ENCODE measurements around the gene CXorf66.

DNA sequence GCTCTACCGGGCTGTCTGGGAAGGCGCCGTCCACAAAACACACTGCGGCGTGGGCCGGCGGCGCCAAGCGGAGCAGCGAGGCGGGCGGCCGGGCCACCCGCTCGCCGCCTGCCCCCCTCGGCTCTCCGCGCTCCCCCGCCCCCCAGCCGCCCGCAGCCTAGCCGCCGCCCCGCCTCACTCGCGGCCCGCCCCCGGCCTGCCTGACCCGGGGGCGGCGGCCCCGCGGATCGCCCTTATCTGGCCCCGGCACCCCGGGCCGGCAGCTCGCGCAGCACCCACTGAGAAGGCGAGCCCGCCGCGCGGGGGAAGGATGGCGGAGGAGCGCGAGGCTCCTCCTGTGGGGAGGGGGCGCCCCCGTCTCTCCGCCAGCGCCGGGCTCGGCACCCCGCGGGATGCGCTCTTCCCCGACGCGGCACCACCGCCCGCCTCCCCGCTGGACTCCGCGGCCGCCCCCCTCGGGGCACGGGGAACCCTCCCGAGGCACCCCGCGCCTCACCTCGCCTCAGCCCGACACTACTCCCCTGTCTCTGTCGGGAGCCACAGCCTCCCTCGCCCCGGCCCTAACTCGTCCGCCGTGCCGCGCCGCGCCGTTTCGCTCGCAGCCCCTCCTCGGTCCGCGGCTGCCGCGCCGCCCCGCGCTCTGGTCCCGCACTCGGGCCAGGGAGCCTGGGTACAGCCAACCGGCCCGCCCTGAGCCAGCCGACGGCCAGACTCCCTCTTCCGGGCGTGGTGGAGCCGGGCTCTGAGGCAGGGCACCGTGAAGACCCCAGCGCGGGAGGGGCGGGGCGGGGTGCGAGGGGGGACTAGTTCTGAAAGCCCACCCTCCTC lies 33.0 kb downstream of the CXorf66 start:
- no peak for TF ChIP-seq CTCF (IDR thresholded peaks at IDR 0.05)
- no peak for TF ChIP-seq ZFX (IDR thresholded peaks at IDR 0.05; ENCODE audit: borderline replicate concordance)

Data from 22Rv1 (cell line).